Fibroblast of skin of right quadriceps (primary cell): ENCODE data around the gene PPRC1.

Experiments
- DNase-seq: peaks from one replicate; pipeline ENCODE4 v3.0.0-alpha.2; 2013

PPRC1 gene, protein sequence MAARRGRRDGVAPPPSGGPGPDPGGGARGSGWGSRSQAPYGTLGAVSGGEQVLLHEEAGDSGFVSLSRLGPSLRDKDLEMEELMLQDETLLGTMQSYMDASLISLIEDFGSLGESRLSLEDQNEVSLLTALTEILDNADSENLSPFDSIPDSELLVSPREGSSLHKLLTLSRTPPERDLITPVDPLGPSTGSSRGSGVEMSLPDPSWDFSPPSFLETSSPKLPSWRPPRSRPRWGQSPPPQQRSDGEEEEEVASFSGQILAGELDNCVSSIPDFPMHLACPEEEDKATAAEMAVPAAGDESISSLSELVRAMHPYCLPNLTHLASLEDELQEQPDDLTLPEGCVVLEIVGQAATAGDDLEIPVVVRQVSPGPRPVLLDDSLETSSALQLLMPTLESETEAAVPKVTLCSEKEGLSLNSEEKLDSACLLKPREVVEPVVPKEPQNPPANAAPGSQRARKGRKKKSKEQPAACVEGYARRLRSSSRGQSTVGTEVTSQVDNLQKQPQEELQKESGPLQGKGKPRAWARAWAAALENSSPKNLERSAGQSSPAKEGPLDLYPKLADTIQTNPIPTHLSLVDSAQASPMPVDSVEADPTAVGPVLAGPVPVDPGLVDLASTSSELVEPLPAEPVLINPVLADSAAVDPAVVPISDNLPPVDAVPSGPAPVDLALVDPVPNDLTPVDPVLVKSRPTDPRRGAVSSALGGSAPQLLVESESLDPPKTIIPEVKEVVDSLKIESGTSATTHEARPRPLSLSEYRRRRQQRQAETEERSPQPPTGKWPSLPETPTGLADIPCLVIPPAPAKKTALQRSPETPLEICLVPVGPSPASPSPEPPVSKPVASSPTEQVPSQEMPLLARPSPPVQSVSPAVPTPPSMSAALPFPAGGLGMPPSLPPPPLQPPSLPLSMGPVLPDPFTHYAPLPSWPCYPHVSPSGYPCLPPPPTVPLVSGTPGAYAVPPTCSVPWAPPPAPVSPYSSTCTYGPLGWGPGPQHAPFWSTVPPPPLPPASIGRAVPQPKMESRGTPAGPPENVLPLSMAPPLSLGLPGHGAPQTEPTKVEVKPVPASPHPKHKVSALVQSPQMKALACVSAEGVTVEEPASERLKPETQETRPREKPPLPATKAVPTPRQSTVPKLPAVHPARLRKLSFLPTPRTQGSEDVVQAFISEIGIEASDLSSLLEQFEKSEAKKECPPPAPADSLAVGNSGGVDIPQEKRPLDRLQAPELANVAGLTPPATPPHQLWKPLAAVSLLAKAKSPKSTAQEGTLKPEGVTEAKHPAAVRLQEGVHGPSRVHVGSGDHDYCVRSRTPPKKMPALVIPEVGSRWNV (N-terminal part only)

DNA sequence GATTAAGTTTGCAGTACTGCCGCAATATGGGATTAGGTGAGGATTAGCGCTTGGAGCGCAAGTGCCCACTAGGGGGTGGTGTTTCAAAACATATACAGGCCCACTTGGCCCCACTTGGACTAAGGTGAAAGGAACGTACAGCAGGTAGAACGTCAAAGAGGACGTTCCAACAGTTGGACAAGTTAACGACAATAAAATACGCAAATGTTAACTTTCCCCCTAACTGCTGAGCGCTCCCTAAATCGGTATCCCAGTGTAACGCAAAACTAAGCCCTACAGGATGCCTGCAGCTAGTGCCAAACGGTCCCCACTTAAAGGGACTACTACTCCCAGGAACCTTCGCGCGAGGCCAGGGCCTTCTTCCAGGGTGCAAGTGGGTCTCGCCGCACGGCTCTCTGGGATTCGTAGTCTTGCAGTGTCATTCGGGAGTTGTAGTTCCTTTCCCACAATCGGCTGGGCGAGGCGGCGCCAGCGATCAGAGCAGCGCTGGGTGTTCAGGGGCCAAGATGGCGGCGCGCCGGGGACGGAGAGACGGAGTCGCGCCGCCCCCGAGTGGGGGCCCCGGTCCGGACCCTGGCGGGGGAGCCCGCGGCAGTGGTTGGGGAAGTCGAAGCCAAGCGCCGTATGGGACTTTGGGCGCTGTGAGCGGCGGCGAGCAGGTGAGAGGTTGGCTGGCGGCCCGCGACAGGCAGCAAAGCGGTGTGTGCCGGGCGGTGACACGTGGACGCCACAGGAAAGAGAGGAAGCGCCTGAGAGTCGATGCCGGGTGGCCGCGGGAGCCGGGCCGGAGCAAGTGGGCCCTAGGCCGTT, at the start of gene PPRC1:
Gene PPRC1 (plus strand): TSS at position 478 of the 810 bp plus-strand sequence. CDS start 29 bp downstream, at position 507.
- peak; percentile 99 for DNase-seq

DNA sequence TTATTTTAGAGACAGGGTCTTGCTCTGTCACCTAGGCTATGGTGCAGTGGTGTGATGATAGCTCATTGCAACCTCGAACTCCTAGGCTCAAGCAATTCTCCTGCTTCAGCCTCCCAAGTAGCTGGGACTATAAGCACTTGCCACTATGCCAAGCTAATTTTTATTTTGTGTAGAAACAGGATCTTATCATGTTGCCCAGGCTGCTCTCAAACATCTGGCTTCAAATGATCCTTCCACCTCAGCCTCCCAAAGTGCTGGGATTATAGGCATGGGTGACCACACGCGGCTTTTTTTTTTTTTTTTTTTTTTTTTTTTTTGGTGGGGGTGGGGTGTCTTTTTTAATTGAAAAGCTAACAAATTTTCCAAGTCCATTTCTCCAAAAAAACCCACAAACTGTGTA, 49.3 kb upstream of the PPRC1 start:
- DNase-seq, result no peak

DNA sequence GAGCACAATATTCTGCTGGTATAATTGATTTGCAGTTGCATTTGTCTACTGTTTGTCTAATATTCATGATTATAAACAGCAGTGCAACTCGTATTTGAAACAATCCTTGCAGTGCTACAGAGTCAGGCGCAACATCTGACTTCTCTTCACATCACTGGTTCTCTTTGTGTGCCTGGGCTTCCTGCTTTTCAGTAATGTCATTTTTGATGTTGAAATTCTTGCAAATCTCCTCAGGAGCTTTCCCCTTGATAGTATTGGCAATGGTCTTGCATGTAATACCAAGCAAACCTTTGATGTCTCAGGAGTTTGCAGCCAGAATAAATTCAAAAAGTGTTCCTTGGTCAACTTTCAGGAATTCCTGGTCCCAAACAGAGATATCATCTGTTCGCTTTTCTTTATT, 47.5 kb upstream of the PPRC1 start:
- DNase-seq, result no peak

DNA sequence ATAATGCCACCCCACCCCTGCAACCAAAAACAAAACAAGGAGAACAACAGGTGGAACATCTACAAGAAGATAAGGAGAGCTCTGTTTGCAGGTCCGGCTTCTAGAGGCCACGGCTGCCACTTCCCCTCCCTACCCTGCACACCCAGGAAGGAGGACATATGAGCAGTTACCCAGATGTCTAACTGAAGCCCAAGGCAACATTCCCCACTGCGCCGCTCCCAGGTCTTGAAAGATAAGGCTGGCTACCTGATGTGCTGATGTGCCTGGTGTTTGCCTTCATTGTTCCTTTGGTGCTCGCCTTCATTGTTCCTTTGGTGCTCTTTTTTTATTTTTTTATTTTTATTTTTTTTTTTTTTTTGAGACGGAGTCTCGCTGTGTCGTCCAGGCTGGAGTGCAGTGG, 46.6 kb upstream of the PPRC1 start:
- no peak for DNase-seq

DNA sequence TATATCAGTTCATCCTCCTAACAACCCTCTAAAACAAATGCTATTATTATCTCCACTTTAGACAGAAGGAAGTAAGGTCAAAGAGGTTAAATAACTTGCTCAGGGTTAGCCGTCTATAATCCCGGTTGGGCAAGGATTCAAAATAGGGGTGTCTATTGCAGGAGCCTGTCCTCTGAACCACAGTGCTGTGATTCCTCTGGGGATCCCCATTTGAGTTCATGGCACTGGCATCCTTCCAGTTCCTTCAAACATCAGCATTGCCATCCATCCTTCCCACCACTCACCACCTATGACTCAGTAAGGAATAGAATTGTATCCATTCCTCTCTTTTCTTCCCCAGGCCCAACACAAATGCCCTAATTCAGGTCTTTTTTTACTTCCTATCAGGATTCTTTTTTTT, 42.1 kb upstream of the PPRC1 start:
- no peak for DNase-seq

DNA sequence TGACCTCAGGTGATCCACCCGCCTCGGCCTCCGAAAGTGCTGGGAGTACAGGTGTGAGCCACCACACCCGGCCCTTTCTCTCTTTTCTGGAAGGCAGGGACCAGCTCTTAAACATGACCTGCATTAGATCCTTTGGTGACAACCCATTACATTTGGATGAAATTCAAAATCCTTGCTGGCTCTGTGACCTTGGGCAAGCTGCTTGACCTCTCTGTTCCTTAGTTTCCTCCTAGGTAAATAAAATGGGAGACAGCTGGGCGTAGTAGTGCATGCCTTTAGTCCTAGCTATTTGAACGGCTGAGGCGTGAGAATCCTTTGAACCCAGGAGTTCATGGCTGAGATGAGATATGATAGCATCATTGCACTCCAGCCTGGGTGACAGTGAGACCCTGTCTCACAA, 36.4 kb upstream of the PPRC1 start:
- no peak for DNase-seq

DNA sequence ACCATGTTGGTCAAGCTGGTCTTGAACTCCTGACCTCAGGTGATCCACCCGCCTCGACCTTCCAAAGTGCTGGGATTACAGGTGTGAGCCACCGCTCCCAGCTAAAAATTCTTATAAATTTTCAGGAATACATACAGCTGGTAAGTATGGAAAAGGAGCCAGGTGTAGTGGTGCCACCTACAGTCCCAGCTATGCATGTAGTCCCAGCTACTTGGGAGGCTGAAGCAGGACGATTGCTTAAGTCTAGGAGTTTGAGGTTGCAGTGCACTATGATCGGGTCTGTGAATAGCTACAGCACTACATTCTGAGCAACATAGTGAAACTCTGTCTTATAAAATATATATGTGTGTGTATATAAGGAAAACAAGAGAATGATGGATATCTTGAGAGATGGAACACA, 31.7 kb upstream of the PPRC1 start:
- no peak for DNase-seq

DNA sequence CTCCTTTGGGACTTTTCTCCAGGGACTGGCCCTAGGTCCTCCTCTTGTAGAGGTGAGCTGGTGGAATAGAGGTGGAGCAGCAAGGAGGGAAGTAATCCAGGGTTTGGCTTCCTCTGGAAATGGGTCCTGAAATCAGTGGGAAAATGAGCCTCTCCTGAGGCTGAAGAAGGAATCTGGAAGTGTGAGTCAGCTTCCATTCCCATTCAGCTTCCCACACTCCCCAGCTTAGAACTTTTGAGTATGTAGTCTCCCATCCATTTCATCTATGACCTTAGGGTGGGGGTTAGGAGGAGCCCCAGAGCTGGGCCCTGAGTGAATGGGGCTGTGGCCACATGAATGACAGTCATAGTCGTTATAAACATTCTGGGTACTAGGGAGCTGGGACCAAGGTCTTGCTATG, 30.4 kb upstream of the PPRC1 start:
- DNase-seq, result no peak

DNA sequence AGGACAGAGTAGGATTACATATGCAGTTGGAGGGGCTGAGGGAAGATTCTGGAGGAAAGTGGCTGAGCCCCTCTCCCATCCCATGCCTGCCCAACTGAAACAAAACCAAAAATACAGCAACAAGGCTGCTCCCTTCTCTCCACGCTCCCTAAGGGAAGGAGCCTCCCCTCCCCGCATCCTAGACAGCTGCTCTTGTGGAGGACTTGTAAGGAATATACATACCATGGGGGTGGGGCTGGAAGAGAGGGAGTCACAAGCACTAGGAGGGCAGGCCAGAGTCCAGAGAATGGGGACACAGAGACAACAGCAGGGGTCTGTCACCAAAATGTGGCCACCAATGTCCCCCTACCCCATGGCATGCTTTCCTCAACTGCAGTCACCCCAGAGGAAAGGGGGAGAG, 25.8 kb upstream of the PPRC1 start:
- no peak for DNase-seq

DNA sequence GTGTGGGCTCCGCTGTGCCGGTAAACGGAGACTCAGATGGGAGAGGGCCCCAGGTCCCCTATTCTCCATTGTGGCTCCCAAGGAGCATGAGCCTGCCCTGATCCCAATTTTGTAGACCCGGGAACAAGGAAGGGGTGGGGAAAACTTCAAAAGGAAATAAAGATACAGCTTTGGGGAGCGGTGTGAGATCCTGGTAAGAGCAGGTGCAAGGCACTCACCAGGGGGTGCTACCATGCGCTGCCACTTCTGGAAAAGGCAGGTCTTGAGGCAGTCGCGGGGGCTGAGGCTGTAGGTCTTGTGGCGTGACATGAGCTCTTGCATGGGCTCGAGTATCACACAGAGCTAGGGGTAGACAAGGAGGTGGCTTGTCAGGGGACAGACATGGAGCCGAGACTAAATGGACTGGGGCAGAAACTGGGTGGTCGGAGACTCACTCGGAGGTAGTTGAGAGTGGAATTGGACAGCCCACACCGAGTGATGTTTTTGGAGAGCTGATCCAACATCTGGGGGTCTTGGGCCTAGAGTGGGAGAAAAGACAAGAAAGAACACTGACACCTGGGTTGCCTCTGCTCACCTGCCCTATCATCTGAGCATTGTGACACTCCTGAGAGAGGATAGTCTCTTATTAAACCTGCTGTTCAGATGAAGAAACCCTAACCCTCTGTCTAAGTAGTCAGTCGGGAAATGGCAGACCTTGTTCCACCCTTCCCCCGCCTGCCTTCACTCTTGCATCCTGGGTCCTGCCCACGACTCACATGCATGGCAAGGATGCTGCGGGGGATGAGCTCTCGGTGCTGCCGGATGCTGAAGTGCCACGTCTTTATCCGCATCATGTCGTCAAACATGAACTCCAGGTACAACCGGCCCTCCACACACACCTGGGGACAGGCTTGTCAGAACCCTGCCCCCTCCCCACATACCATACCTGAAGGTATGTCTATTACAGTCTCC, 23.4 kb upstream of the PPRC1 start:
- no peak for DNase-seq

DNA sequence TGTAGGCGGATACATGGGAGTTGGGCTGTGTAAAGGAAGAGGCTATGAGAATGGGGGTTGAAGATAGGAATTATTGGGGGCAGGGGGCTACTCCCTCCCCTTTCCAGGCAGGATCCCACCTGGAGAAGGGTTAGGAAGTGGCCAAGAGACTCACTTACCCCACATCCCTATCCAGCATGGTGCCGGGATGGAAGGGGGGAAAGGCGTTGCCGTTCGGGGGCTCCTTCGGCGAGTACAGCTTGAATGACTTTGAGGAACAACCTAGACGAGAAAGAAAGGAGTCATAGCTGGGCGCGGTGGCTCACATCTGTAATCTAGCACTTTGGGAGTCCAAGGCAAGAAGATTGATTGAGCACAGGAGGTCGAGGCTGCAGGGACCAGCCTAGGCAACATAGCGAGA, 21.6 kb upstream of the PPRC1 start:
- no peak for DNase-seq

DNA sequence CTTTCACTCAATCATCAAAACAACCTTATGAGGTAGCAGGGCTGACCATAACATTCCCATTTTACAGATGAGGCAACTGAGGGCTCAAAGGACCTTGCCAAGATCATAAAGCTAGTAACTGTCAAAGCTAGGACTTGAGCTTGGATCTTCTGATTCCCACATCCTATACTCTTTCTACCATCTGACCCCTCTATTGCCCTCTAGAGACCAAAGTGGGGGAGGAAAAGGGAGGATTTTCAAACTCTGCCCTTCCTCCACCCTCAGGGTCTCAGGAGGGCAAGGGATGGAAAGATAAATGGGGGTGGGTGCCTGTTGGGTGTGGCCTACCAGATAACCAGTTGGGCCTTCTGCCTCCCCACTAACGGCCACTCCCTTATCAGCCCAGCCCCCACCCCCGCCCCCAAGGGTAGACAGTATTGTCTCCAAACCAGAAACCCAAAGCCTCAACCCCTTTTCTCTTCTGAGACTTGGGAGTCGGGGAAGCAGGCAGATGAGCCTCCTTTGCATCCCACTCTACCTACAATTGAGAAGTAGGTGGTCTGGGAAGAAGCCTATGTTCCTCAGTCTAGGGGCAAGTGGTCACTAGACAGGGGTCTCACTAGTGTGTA, 20.5 kb upstream of the PPRC1 start:
- no peak for DNase-seq

DNA sequence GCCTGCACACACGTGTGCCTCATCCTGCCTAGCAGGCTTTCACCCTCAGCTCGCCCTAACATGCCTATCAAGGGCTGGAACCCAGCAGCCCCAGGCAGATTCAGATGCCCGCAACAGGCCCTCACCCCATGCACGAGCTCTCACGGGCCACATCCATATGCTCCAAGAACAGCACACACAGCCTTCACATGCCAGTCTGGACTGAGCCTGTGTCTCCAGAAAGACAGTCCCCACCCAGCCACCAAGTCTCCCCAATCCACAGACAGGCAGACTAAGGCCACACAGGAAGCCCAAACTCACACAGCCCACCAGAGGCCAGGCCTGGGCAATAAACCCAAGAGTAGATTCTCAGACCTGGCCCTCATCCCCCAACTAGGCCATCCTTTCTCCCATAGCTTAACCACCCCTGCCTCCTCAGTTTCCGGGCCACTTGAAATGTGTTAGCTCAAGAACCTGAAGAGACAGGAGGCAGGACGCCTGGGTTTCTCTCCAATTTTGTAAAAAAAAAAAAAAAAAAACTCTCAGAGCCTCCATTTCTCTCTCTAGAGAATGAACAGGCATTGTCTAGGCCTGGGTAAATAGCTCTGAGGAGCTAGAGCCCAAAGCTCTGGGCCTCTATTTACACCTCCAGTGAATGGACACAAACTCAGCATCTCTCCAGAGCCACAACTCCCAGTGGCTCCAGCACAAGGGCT, 19.4 kb upstream of the PPRC1 start:
- no peak for DNase-seq

DNA sequence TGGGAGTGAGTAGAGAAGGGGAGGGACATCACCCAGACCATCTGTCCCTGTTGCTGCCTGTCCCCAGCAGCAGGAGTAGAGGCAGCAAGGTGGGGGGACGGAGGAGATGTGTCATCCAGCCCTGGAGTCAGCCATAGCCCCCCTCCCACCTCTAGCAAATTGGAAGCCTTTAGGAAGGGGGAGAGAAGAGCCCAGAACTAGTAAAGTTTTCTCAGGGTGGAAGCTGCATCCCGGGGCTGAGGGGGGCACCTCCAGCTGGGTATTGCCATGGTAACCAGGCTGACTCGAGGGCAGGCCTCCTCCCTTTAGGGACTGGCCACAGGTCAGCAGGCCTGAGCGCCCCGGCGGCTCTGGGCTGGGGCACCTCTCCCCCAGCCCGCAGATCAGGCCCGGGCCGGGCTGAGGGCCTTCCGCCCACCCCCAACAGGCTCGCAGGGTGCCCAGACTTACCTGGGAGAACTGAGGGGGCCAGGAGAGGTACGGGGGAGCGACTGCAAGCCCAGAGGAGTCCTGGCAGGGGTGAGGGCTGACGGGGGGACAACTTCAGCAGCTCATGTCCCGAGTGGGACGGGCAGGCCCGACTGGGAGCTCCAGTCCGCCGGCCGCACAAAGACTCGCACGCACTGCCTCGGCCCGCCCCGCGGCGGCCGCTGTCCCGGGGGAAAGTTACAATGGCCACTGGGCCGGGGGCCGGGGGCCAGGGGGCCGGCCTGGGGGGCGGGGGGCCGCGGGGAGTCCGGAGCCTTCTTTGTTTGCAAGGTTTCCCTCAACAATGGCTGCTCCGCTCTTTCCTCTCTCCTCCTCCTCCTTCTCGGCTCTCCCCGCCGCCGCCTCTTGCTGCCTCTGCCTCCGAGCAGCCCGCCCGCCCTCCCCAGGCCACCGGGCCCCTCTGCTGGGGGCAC, 18.6 kb upstream of the PPRC1 start:
- no peak for DNase-seq

DNA sequence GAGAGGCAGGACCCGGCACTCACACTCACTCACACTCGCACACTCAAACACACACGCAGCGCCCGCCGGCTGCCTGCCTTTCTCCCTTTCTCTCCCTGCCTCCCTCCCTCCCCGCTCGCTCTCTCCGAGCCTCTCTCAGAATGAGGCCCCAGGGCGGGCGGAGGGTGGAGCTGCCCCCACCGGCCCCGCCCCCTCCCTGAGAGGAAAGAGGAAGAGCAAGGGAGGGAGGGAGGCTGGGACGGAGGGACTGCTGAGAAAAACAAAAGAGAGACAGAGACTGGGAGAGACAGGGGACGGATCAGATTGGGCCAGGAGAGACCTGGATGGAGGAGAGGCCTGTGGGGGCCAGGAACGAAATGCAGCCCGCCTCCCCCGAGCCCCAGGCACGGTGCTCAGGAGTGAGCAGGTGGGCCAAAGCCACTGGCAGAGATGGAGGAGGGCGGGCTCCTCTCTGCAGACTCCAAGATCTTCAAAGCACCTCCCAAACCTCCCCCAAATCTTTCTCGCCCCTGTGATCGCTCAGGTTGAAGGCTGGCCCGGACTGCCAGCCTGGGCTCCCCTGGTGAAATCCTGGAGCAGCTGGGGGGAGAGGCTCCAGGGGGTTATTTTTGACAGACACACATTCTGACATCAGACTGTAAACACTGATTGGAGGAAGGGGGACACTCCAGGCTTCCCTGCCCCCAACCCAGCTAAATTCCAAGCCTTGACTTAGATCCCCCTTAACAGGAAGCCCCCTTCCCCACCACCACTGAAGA, 17.8 kb upstream of the PPRC1 start:
- DNase-seq, result peak; percentile 87

DNA sequence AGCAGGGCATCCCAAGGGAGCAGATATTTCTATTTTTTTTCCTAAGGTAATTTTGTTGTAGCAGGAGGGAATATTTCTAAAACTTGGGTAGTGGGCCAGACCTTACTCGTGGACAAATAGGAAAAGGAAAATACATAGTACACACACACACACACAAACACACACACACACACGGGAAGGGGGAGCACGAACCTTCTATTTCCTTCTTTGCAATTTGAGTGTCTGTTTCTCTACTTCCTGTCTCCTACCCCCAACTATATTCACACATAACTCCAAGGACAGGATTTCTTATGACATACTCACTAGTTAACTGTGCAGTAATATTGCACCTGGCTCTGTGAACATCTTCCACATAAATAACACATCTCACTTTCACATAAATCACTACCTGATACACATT, 17.1 kb upstream of the PPRC1 start:
- DNase-seq, result peak; percentile 36

DNA sequence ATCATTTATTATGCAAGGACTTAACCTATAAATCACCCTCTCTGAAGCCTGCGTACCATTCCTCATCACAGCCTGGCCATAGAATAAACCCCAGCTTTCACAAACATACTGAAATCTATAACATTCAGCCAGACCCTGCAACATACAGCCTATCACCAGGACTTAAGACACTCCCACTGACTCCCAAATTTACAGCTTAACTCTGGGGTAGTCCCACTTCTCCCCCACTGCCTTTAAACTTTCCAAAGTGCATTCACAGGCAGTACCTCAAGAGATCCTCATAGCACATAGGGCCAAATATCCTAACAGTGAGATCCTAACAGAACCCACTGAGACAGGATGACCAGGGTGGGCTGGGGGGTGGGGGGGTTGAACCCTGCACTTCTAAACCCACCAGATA, 16.2 kb upstream of the PPRC1 start:
- no peak for DNase-seq
